Kasumi-1 (cell line): ENCODE measurements around the gene POLR2H.
"Not testable (repeated sequence)": the region's sequence is repeated elsewhere in the genome, so short reads cannot be mapped to it uniquely, and the experiment has no call there.

Source experiments
- DNase-seq, 2 experiments: peaks; one replicate each; lab custom pipeline; 2025; lab: John Stamatoyannopoulos, UW

Gene POLR2H

GRCh38 chr3:184335661-184336546 is 25.6 kb upstream of the POLR2H start:
- DNase-seq, result peak; percentile 45 to 48

DNA sequence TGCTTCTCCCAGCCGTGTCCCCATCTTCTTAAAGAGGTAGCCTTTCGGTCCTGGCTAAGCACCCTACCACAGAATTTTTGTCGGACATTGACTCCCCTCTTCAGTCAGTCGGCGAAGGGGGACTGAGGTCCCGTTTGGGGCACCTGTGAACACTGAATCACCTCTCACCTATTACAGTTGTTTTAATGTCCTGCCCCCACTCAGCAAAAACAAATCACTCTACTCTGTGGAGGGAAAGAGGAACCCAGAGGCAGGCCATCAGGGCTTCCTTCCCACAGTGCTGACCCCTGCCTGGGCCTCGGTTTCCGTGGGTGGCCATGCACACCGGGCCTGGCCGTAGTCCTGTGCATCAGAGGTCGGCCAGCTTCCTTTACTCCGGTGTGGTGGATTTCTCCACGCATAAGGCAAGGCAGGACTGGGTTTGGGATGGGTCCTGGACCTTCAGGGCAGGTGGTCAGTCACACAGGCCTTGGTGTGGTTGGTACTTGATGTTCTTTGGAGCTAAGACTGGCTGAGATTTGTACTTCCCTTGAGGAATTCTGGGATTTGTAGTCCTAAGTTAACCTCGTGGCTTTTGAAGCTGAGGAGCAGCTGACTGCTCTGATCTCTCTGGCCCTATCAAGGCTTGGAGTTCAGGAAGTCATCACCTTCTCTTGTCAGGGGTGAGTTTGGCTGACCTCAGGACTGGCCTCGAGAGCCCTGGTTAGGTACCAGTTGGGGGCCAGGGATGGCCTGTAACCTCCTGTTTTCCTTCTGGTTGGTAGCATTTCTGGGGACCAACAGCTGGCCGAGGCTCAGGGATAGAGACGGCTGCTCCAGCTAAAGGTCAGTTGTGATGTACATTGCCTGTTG is 24.7 kb upstream of the POLR2H start:
- peak; percentile 11 to 34 for DNase-seq

DNA sequence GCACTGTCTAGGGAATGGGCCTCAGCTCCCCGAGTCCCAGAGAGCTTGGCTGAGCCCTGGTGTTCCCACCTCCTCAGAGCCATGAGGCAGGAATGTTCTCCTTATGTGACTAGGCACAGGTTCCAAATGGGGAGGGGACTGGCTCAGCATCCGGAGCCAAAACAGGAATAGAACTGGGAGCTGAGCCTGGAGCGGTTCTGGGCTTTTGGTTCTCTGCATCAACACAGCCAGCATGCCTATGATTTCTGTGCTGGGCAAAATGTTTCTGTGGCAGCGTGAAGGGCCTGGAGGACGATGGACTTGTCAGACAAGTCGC is 24.2 kb upstream of the POLR2H start, which contains the start of gene FAM131A:
TSS of gene FAM131A (plus strand) at position 202 of the 316 bp plus-strand sequence. CDS start at position 233, 31 bp downstream.
- DNase-seq, result no peak

GRCh38 chr3:184337981-184338380 is 23.5 kb upstream of the POLR2H start:
- no peak for DNase-seq

- no peak for DNase-seq
These were observed 23.0 kb upstream of the POLR2H start for GRCh38 chr3:184338511-184338945.

- no peak for DNase-seq
These were observed 22.5 kb upstream of the POLR2H start for GRCh38 chr3:184339001-184339400.

DNA sequence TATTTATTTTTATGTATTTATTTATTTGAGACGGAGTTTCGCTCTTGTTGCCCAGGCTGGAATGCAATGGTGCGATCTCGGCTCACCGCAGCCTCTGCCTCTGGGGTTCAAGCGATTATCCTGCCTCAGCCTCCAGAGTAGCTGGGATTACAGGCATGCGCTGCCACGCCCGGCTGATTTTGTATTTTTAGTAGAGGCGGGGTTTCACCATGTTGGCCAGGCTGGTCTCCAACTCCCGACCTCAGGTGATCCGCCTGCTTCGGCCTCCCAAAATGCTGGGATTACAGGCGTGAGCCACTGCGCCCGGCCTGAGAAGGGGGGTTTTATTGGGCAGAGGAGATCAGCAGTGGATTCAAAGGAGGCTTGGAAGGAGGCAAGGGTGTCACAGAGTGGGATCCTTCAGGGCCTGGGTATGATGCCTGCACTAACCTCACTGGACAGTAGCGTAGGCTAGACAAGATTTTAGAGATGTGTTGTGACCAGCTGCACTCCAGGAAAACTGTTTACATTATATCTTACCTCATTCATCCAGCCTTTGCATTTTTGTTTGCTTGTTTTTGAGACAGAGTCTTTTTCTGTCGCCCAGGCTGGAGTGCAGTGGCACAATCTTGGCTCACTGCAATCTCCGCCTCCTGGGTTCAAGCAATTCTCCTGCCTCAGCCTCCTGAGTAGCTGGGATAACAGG is 21.9 kb upstream of the POLR2H start:
- DNase-seq, result not testable (repeated sequence)

- DNase-seq, result no peak
These were observed 19.6 kb upstream of the POLR2H start for GRCh38 chr3:184341925-184342324.

- no peak for DNase-seq
These were observed 18.2 kb upstream of the POLR2H start for GRCh38 chr3:184343200-184343876.

DNA sequence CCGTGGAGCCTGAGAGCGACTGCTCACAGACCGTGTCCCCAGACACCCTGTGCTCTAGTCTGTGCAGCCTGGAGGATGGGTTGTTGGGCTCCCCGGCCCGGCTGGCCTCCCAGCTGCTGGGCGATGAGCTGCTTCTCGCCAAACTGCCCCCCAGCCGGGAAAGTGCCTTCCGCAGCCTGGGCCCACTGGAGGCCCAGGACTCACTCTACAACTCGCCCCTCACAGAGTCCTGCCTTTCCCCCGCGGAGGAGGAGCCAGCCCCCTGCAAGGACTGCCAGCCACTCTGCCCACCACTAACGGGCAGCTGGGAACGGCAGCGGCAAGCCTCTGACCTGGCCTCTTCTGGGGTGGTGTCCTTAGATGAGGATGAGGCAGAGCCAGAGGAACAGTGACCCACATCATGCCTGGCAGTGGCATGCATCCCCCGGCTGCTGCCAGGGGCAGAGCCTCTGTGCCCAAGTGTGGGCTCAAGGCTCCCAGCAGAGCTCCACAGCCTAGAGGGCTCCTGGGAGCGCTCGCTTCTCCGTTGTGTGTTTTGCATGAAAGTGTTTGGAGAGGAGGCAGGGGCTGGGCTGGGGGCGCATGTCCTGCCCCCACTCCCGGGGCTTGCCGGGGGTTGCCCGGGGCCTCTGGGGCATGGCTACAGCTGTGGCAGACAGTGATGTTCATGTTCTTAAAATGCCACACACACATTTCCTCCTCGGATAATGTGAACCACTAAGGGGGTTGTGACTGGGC is 16.8 kb upstream of the POLR2H start:
- no peak for DNase-seq

DNA sequence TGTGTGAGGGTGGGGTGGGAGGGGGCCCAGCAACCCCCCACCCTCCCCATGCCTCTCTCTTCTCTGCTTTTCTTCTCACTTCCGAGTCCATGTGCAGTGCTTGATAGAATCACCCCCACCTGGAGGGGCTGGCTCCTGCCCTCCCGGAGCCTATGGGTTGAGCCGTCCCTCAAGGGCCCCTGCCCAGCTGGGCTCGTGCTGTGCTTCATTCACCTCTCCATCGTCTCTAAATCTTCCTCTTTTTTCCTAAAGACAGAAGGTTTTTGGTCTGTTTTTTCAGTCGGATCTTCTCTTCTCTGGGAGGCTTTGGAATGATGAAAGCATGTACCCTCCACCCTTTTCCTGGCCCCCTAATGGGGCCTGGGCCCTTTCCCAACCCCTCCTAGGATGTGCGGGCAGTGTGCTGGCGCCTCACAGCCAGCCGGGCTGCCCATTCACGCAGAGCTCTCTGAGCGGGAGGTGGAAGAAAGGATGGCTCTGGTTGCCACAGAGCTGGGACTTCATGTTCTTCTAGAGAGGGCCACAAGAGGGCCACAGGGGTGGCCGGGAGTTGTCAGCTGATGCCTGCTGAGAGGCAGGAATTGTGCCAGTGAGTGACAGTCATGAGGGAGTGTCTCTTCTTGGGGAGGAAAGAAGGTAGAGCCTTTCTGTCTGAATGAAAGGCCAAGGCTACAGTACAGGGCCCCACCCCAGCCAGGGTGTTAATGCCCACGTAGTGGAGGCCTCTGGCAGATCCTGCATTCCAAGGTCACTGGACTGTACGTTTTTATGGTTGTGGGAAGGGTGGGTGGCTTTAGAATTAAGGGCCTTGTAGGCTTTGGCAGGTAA is 16.0 kb upstream of the POLR2H start:
- DNase-seq, result peak; percentile 85 to 88

DNA sequence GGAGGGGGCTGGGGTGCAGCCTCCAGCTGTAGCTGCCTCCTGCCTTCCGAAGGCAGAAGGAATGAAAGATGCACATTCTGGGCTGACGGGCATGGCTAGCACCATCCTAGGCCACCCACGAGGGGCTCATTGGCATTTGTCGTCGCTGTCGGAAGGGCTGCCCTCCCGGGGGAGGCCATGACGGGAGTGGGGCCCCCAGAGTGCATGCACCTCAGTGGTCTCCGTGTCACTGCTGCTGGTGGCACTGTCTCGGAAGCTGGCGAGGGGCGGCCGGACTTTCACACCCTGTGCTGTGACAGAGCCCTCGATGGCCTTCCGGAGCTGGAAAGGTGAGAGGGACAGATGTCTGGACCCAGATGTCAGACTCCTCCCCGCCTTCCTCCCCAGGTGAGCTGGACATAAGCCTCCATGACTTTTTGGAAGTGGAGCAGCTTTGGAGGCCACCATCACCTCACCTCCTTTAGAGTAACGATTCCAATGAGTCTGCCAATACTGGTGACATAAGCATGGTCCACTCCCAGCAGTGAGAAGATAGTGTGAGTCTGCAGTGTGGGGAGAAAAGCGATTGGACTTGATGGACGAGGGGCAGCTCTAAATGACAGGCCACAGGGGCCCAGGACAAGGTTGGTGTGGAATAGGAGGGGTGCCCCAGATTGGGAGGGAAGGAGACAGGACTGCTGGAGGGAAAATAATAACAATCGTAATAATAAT is 14.9 kb upstream of the POLR2H start:
- DNase-seq, result no peak

DNA sequence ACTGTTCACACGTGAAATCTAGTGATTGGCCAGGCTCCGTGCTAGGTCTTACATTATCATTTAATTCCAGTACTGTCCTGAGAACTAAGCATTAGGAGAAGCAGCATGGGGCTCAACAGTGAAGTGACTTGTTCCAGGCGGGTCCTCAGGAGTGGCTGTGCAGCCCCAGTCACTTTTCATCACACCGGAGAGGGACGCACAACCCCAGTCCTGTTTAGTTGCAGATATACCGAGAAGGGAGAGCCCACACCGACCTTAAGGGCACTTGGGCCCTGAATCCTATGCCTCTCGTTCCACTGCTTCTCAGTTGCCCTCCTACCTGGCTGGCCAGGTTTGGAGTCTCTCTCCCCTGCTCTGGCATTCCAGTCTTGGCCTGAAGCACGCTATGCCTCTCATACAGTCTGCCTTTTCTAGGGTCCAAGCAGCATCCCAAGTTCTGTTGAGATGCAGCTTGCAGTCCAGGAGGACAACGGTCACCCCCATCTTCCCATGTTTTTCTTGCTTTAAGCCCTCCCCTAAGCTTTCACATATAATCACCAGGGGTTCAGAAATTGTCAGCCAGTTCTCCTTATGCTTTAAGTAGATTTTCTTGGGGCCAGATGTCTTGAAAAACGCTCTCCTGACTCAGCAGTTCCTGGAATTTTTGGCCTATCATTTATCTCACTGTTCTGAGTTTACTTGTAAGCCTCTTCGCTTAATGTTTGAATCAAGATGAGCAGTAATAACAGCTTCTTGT is 14.0 kb upstream of the POLR2H start:
- no peak for DNase-seq

DNA sequence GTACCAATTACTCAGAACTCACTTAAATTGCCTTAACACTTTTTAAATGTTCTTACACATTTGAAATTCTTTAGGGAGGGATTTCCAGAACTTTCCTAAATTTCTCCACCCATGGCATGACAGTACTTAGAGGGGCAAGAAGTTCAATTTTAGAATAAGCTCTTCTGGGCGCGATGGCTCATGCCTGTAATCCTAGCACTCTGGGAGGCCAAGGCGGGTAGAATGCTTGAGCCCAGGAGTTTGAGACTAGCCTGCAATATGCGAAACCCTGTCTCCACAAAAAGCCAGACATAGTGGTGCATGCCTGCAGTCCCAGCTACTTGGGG is 13.5 kb upstream of the POLR2H start:
- DNase-seq, result no peak

GRCh38 chr3:184349563-184350470 is 11.7 kb upstream of the POLR2H start:
- no peak for DNase-seq

DNA sequence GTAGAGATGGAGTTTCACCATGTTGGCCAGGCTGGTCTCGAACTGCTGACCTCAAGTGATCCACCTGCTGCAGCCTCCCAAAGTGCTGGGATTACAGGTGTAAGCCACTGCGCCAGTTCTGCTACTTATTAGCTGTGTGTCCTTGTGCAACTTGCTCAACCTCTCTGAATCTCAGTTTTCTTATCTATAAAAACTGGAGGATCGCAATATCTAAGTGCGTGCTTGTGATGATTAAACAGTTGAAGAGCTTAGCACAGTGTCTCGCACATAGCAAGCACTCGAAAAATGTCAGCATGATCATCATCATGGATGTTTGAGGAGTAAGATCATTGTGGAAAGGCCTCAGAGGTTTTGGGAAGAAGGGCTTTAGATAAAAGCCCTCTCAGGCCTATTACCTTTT is 10.9 kb upstream of the POLR2H start:
- no peak for DNase-seq

DNA sequence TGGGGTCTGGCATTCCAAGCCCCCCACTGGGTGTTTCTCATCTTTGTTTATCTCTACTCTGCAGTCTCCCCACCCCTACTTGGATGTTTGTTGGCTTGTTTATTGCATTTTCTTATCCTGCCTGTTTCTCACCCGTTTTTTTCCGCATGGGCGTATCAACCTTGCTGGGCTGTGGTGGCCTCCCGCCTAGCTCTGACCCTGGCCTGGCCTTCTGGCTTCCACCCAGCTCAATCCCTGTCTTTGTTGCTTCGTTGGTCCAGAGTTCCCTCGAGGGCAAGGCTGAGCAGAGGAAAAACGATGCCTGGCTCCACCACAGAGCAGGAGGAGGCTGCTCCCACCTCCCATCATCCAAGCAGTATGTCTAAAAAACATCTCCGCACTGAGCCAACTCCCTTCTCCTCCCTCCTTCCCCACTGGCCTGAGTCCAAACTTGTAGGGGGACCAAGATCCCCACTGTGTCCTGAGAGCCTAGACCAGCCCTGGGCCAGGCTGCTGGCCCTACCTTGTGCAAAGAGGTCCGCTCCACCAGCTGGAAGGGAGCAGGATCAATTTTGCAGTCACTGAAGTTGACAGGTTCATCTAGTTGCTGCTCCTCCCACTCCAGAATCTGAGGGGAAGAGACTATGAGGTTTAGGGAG is 9.9 kb upstream of the POLR2H start:
- DNase-seq, result no peak
